Endothelial cell of umbilical vein (primary cell): ENCODE measurements around the gene TOP1. TPM values are rescaled to one million over a fixed set of nuclear protein-coding genes. Genes with fewer than 3 reads are reported as not detected.

Source experiments
- BruUV-seq: library from RNA; stranded (reverse); fragments of 400-500 nt; replicated peaks from 2 replicates; lab custom pipeline; 2021; lab: Mats Ljungman, UMichigan
- CTCF ChIA-PET: fragments of 300-600, 350-600 bp; sonication (Branson Sonifier 250); formaldehyde crosslinking; loops from one replicate; lab custom pipeline; 2021; ENCODE audit warnings: antibody characterized with exemption, inconsistent platforms; lab: Charles Lee
- POLR2A ChIA-PET: fragments of 300-600, 350-600 bp; sonication (Branson Sonifier 250); formaldehyde crosslinking; loops from one replicate; lab custom pipeline; 2021; ENCODE audit warnings: antibody characterized with exemption, inconsistent platforms; lab: Charles Lee
- DNase-seq: peaks from one replicate; pipeline ENCODE4 v3.0.0-alpha.2; 2011; ENCODE audit warnings: low read depth, low spot score
- FAIRE-seq: peaks from 2 replicates; lab custom pipeline; 2011; peaks lifted over from hg19 to GRCh38; lab: Jason Lieb, UNC
- H2AFZ ChIP-seq: 2 replicates; pipeline ENCODE4 v1.6.0; 2012; ENCODE audit warnings: low read depth, low read length, control low read depth, inconsistent platforms
- H3K27ac ChIP-seq: 2 replicates; pipeline ENCODE4 v1.5.1; 2011; ENCODE audit warnings: low read depth, mild to moderate bottlenecking, control low read depth, low read length, moderate library complexity; ENCODE audit not compliant: insufficient read depth
- H3K27me3 ChIP-seq, 2 experiments: 2 replicates each; pipeline versions ENCODE4 v1.6.0 to v1.6.1; 2011; ENCODE audit warnings: low read length in 2 of 2, mixed read lengths in 1 of 2; ENCODE audit not compliant: control insufficient read depth in 2 of 2, insufficient read depth in 2 of 2
- H3K36me3 ChIP-seq, 2 experiments: 2 replicates in 1 of 2; 3 replicates in 1 of 2; pipeline ENCODE4 v1.5.1; 2011; ENCODE audit warnings: low read length in 2 of 2, mild to moderate bottlenecking in 1 of 2, moderate library complexity in 1 of 2; ENCODE audit not compliant: control insufficient read depth in 2 of 2, insufficient read depth in 2 of 2; ENCODE audit errors: extremely low read depth in 1 of 2
- H3K4me1 ChIP-seq: 3 replicates; pipeline ENCODE4 v1.5.1; 2011; ENCODE audit warnings: mild to moderate bottlenecking, low read length; ENCODE audit not compliant: control insufficient read depth, insufficient read depth; ENCODE audit errors: extremely low read depth
- H3K4me2 ChIP-seq: 2 replicates; pipeline ENCODE4 v1.6.1; 2011; ENCODE audit warnings: low read length, control low read depth, mixed read lengths; ENCODE audit not compliant: insufficient read depth
- H3K4me3 ChIP-seq, 3 experiments: fragments of 200-600 bp in 1 of 3; sonication (generic), shearing (Covaris generic) in 1 of 3; replicated peaks in 1 of 3; 2 replicates each; pipeline ENCODE4 v1.5.1; 2011 to 2016; ENCODE audit warnings: control low read depth in 3 of 3, low read length in 3 of 3, mild to moderate bottlenecking in 2 of 3, inconsistent platforms in 1 of 3, low read depth in 1 of 3, moderate library complexity in 1 of 3; ENCODE audit not compliant: insufficient read depth in 1 of 3
- H3K79me2 ChIP-seq: 2 replicates; pipeline ENCODE4 v1.6.0; 2012; ENCODE audit warnings: low read length, inconsistent platforms; ENCODE audit not compliant: control insufficient read depth, insufficient read depth
- H3K9ac ChIP-seq: replicated peaks from 2 replicates; pipeline ENCODE3; 2011; ENCODE audit warnings: low read length, control low read depth; ENCODE audit not compliant: insufficient read depth; ENCODE audit errors: extremely low read depth
- H3K9me1 ChIP-seq: replicated peaks from 3 replicates; pipeline ENCODE4 v1.6.0; 2011; ENCODE audit warnings: mild to moderate bottlenecking, low read length; ENCODE audit not compliant: control insufficient read depth, insufficient read depth; ENCODE audit errors: extremely low read depth
- H3K9me3 ChIP-seq: replicated peaks from 2 replicates; pipeline ENCODE4 v1.5.1; 2012; ENCODE audit warnings: low read length, inconsistent platforms; ENCODE audit not compliant: control insufficient read depth, insufficient read depth
- H4K20me1 ChIP-seq: replicated peaks from 2 replicates; pipeline ENCODE3; 2011; ENCODE audit warnings: mild to moderate bottlenecking, low read length; ENCODE audit not compliant: control insufficient read depth, insufficient read depth; ENCODE audit errors: extremely low read depth
- CTCF ChIP-seq, 2 donors: IDR thresholded peaks; 1 replicate in 1 of 2; 2 replicates in 1 of 2; pipeline ENCODE4 v1.5.1; 2011; ENCODE audit warnings: low read length in 2 of 2, mild to moderate bottlenecking in 2 of 2, moderate library complexity in 2 of 2, control low read depth in 1 of 2, inconsistent platforms in 1 of 2, low read depth in 1 of 2; ENCODE audit not compliant: insufficient read depth in 1 of 2; ENCODE audit errors: extremely low read depth in 1 of 2
- EZH2 ChIP-seq: IDR thresholded peaks from 2 replicates; pipeline ENCODE4 v1.6.1; 2012; ENCODE audit warnings: borderline replicate concordance, low read depth, mild to moderate bottlenecking, moderate library complexity, low read length, inconsistent platforms; ENCODE audit not compliant: severe bottlenecking
- FOS ChIP-seq: IDR thresholded peaks from 2 replicates; pipeline ENCODE4 v1.6.1; 2011; ENCODE audit warnings: mild to moderate bottlenecking, low read length, moderate library complexity, borderline replicate concordance; ENCODE audit not compliant: insufficient read depth
- GATA2 ChIP-seq: IDR thresholded peaks from 2 replicates; pipeline ENCODE4 v1.7.0; 2011; ENCODE audit warnings: low read depth, mild to moderate bottlenecking, moderate library complexity, mixed read lengths, low read length; ENCODE audit not compliant: insufficient read length, insufficient read depth
- JUN ChIP-seq: IDR thresholded peaks from 2 replicates; pipeline ENCODE4 v1.6.1; 2011; ENCODE audit warnings: borderline replicate concordance, low read depth; ENCODE audit not compliant: insufficient read length, insufficient read depth
- MYC ChIP-seq: IDR thresholded peaks from one replicate; pipeline ENCODE4 v1.6.1; 2011; ENCODE audit warnings: mild to moderate bottlenecking, low read depth, low read length
- POLR2A ChIP-seq: IDR thresholded peaks from 2 replicates; pipeline ENCODE4 v1.6.1; 2012; ENCODE audit warnings: low read depth, mild to moderate bottlenecking, control low read depth, low read length
- POLR2AphosphoS5 ChIP-seq: IDR thresholded peaks from 2 replicates; pipeline ENCODE4 v1.6.1; 2012; ENCODE audit warnings: low read depth, mild to moderate bottlenecking, control low read depth, low read length, moderate library complexity; ENCODE audit not compliant: insufficient read depth
- dilution Hi-C: fragments of 300-500 bp; cut with MboI; formaldehyde crosslinking; loops from one replicate; pipeline ENCODE4 v1.15.0; 2019; ENCODE audit warnings: low sequenced_read_pairs; ENCODE audit not compliant: extremely low pct_ligation_motif_present
- intact Hi-C: fragments of 100-400 bp; cut with micrococcal nuclease; formaldehyde crosslinking; loops from one replicate; pipeline ENCODE4 v1.10.0; 2022
- polyA plus RNA-seq, 4 experiments: library from polyadenylated mRNA; depleted of rRNA in 3 of 4; stranded (reverse) in 3 of 4; unstranded in 1 of 4; fragments of >200 nt; gene quantifications; 2 replicates each; pipeline versions ENCODE4 v1.2.1 to v1.2.3, GENCODE V29; 2011 to 2012; ENCODE audit warnings: missing spikeins in 1 of 4
- total RNA-seq: library from RNA; stranded (reverse); gene quantifications from 2 replicates; pipeline ENCODE4 v1.2.3, GENCODE V29; 2021
- TF ChIP-seq, protein P1 (sequence below): IDR thresholded peaks from 2 replicates; pipeline ENCODE4 v1.6.1; 2011; ENCODE audit not compliant: insufficient read depth, insufficient read length

Gene TOP1
- total and polyA plus RNA-seq, 2 donors (not counting 3 experiments of a cell fraction or from before 2014, with no cell fraction given) = 7.0 to 77.4 TPM

- DNase-seq (peak; percentile 89), FAIRE-seq (peak; percentile 99)
- H3K9me3 ChIP-seq = no peaks in the 10 kb centered on the region
- POLR2A ChIA-PET = interaction anchor here (0.6 to 2.1 kb wide), 10 partner anchors 11 to 407 kb away, joined by 3 to 12 read pairs (median 3); partner anchors contain the start of gene TOP1
- no peak for TF ChIP-seq MYC
- peak; percentile 88 to 89 for TF ChIP-seq CTCF (IDR thresholded peaks at IDR 0.05; ENCODE audit: extremely low read depth in 1 of 2, insufficient read depth in 1 of 2, low read depth in 1 of 2, low read length in 2 of 2)
- no peak for TF ChIP-seq POLR2A
- TF ChIP-seq, protein P1, sequence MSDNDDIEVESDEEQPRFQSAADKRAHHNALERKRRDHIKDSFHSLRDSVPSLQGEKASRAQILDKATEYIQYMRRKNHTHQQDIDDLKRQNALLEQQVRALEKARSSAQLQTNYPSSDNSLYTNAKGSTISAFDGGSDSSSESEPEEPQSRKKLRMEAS = no peak
- TF ChIP-seq POLR2AphosphoS5 = peak; percentile 51
- TF ChIP-seq GATA2 = no peak
- TF ChIP-seq JUN = no peak
- no peak for TF ChIP-seq EZH2
- TF ChIP-seq FOS = no peak
- no peak overlapping the region for H3K27ac ChIP-seq
- CTCF ChIA-PET = interaction anchor here (0.6 to 7.6 kb wide), 36 partner anchors 8 to 151 kb away, joined by 3 to 282 read pairs (median 10); partner anchors contain the start of gene TOP1
- H2AFZ ChIP-seq = no peak overlapping the region
- H3K36me3 ChIP-seq = no peaks in the 10 kb centered on the region
- intact Hi-C loops (loop anchor here (1.0 kb wide), 6 partner anchors 13 to 105 kb away; partner anchors contain the start of gene TOP1), dilution Hi-C loops (no loop called here)
- H3K4me1 ChIP-seq = peaks cover 16% of the 10 kb centered on the region
- no peaks in the 10 kb centered on the region for H4K20me1 ChIP-seq
- H3K79me2 ChIP-seq = peaks cover 2% of the 10 kb centered on the region
- BruUV-seq = no TSS peak
- H3K4me3 ChIP-seq = no peak overlapping the region
- no peak overlapping the region for H3K4me2 ChIP-seq
- H3K9ac ChIP-seq = no peak overlapping the region
- no peaks in the 10 kb centered on the region for H3K9me1 ChIP-seq
- H3K27me3 ChIP-seq = no peaks in the 10 kb centered on the region
These were observed 38.0 kb upstream of the TOP1 start for GRCh38 chr20:40990542-40991120.
